Neural cell (in vitro differentiated cells): ENCODE results near the gene BCL2L15. TPM values are rescaled to one million over a fixed set of nuclear protein-coding genes. Genes with fewer than 3 reads are reported as not detected.

Experiments used
- H2AFZ ChIP-seq: fragments of 200-600, 300-800 bp; sonication (generic), shearing (Covaris generic); 2 replicates; pipeline ENCODE4 v1.6.0; 2014; ENCODE audit warnings: low read depth, mild to moderate bottlenecking, antibody characterized with exemption, low read length, moderate library complexity
- H3F3A ChIP-seq: fragments of 200-600 bp; shearing (Covaris generic); 2 replicates; pipeline ENCODE4 v1.6.1; 2016; ENCODE audit warnings: mild to moderate bottlenecking, moderate library complexity, mixed read lengths, antibody characterized with exemption, low read length; ENCODE audit not compliant: insufficient read depth, poor library complexity, severe bottlenecking
- H3K27ac ChIP-seq: fragments of 200-600, 300-800 bp; sonication (generic), shearing (Covaris generic); 2 replicates; pipeline ENCODE4 v1.5.1; 2014; ENCODE audit warnings: mild to moderate bottlenecking, low read length, moderate library complexity
- H3K27me3 ChIP-seq: fragments of 300-800, 200-600 bp; sonication (generic), shearing (Covaris generic); 2 replicates; pipeline ENCODE4 v1.6.0; 2014; ENCODE audit warnings: mild to moderate bottlenecking, low read depth, low read length, moderate library complexity; ENCODE audit not compliant: insufficient read depth
- H3K36me3 ChIP-seq: fragments of 300-800, 200-600 bp; sonication (generic), shearing (Covaris generic); 2 replicates; pipeline ENCODE4 v1.5.1; 2014; ENCODE audit warnings: mild to moderate bottlenecking, antibody characterized with exemption, low read length, moderate library complexity; ENCODE audit not compliant: insufficient read depth
- H3K4me2 ChIP-seq: fragments of 300-800, 200-600 bp; sonication (generic), shearing (Covaris generic); 2 replicates; pipeline ENCODE4 v1.6.0; 2014; ENCODE audit warnings: mild to moderate bottlenecking, low read length
- H3K4me3 ChIP-seq: fragments of 300-800, 200-600 bp; sonication (generic), shearing (Covaris generic); 2 replicates; pipeline ENCODE4 v1.5.1; 2014; ENCODE audit warnings: mild to moderate bottlenecking, low read length, moderate library complexity
- H3K79me2 ChIP-seq: fragments of 200-600 bp; shearing (Covaris generic); replicated peaks from 2 replicates; pipeline ENCODE4 v1.6.0; 2014; ENCODE audit warnings: mild to moderate bottlenecking, low read length, moderate library complexity; ENCODE audit not compliant: insufficient read depth
- H3K9ac ChIP-seq: fragments of 300-800, 200-600 bp; sonication (generic), shearing (Covaris generic); 2 replicates; pipeline ENCODE4 v1.6.1; 2016; ENCODE audit warnings: mild to moderate bottlenecking, low read length, mixed read lengths
- H3K9me2 ChIP-seq: fragments of 200-600 bp; shearing (Covaris generic); 2 replicates; pipeline ENCODE4 v1.6.1; 2016; ENCODE audit warnings: mild to moderate bottlenecking, low read length, mixed read lengths; ENCODE audit not compliant: insufficient read depth
- H3K9me3 ChIP-seq: fragments of 200-600, 300-800 bp; sonication (generic), shearing (Covaris generic); 2 replicates; pipeline ENCODE4 v1.6.1; 2016; ENCODE audit warnings: mild to moderate bottlenecking, mixed run types, low read length, moderate library complexity, mixed read lengths
- H4K20me1 ChIP-seq: fragments of 200-600 bp; shearing (Covaris generic); 2 replicates; pipeline ENCODE4 v1.6.1; 2016; ENCODE audit warnings: mild to moderate bottlenecking, mixed run types; ENCODE audit not compliant: insufficient read depth
- CTCF ChIP-seq: fragments of 450-650 bp; IDR thresholded peaks from 2 replicates; pipeline ENCODE4 v1.5.1; 2014; ENCODE audit warnings: antibody characterized with exemption, mild to moderate bottlenecking, moderate library complexity; ENCODE audit not compliant: poor library complexity, severe bottlenecking
- EP300 ChIP-seq: fragments of 450-650 bp; conservative IDR thresholded peaks from 2 replicates; pipeline ENCODE4 v1.6.1; 2014; ENCODE audit warnings: antibody characterized with exemption, mild to moderate bottlenecking, moderate library complexity; ENCODE audit not compliant: poor library complexity, severe bottlenecking
- EZH2 ChIP-seq: fragments of 200-600, 300-800 bp; shearing (Covaris generic), sonication (generic); IDR thresholded peaks from 2 replicates; pipeline ENCODE4 v1.6.1; 2014; ENCODE audit warnings: antibody characterized with exemption, low read length, borderline replicate concordance, mild to moderate bottlenecking; ENCODE audit not compliant: insufficient read depth, poor library complexity, severe bottlenecking
- MXI1 ChIP-seq: fragments of 450-650 bp; conservative IDR thresholded peaks from 2 replicates; pipeline ENCODE4 v1.6.1; 2014; ENCODE audit warnings: antibody characterized with exemption, mild to moderate bottlenecking; ENCODE audit not compliant: poor library complexity, severe bottlenecking
- POLR2AphosphoS5 ChIP-seq: IDR thresholded peaks from 2 replicates; pipeline ENCODE4 v1.6.1; 2012
- RAD21 ChIP-seq: fragments of 450-650 bp; conservative IDR thresholded peaks from 2 replicates; pipeline ENCODE4 v1.6.1; 2014; ENCODE audit warnings: antibody characterized with exemption, mild to moderate bottlenecking, moderate library complexity
- REST ChIP-seq: IDR thresholded peaks from 2 replicates; pipeline ENCODE4 v1.6.1; 2012; ENCODE audit warnings: borderline replicate concordance
- SMC3 ChIP-seq: fragments of 450-650 bp; conservative IDR thresholded peaks from 2 replicates; pipeline ENCODE4 v1.6.1; 2014; ENCODE audit warnings: antibody characterized with exemption, mild to moderate bottlenecking, moderate library complexity; ENCODE audit not compliant: poor library complexity
- TAF1 ChIP-seq: IDR thresholded peaks from 2 replicates; pipeline ENCODE4 v1.6.1; 2012; ENCODE audit warnings: low read depth
- polyA plus RNA-seq: library from polyadenylated mRNA; depleted of rRNA; stranded (reverse); fragments of >200 nt; gene quantifications from 2 replicates; pipeline ENCODE4 v1.2.3, GENCODE V29; 2014

The BCL2L15 gene
- polyA plus RNA-seq, 1 donor from 2014 or later: 4.7 TPM

- Histone ChIP-seq H3K27ac (no peak overlapping the region), H3K36me3 (no peaks in the 10 kb centered on the region), H4K20me1 (no peaks in the 10 kb centered on the region), H3K79me2 (no peaks in the 10 kb centered on the region), H2AFZ (no peak overlapping the region), H3K9ac (no peak overlapping the region), H3K9me3 (no peaks in the 10 kb centered on the region), H3K4me3 (no peak overlapping the region), H3F3A (no peaks in the 10 kb centered on the region), H3K27me3 (no peaks in the 10 kb centered on the region), H3K9me2 (no peaks in the 10 kb centered on the region), H3K4me2 (no peak overlapping the region)
- TF ChIP-seq TAF1: no peak
- no peak for TF ChIP-seq EP300
- TF ChIP-seq MXI1: no peak
- no peak for TF ChIP-seq EZH2
- no peak for TF ChIP-seq RAD21
- TF ChIP-seq REST: no peak
- no peak for TF ChIP-seq POLR2AphosphoS5
- TF ChIP-seq CTCF: no peak
- TF ChIP-seq SMC3: no peak
These were observed 25.7 kb downstream of the BCL2L15 start for GRCh38 chr1:113861641-113862040.

- H3K27me3 ChIP-seq: no peaks in the 10 kb centered on the region
- no peaks in the 10 kb centered on the region for H3K36me3 ChIP-seq
- H3K9me2 ChIP-seq: no peaks in the 10 kb centered on the region
- no peaks in the 10 kb centered on the region for H4K20me1 ChIP-seq
- no peaks in the 10 kb centered on the region for H3F3A ChIP-seq
- no peak overlapping the region for H3K4me3 ChIP-seq
- H3K4me2 ChIP-seq: no peak overlapping the region
- H3K9me3 ChIP-seq: no peaks in the 10 kb centered on the region
- H3K9ac ChIP-seq: no peak overlapping the region
- no peak overlapping the region for H3K27ac ChIP-seq
- no peak overlapping the region for H2AFZ ChIP-seq
- no peaks in the 10 kb centered on the region for H3K79me2 ChIP-seq
- no peak for TF ChIP-seq TAF1
- no peak for TF ChIP-seq POLR2AphosphoS5
- no peak for TF ChIP-seq MXI1
- TF ChIP-seq EP300: no peak
- TF ChIP-seq SMC3: no peak
- TF ChIP-seq EZH2: no peak
- no peak for TF ChIP-seq RAD21
- no peak for TF ChIP-seq CTCF
- TF ChIP-seq REST: no peak
These were observed 26.5 kb downstream of the BCL2L15 start for GRCh38 chr1:113860891-113861290.
